ENCODE data around the gene CCBE1.

Gene CCBE1

DNA sequence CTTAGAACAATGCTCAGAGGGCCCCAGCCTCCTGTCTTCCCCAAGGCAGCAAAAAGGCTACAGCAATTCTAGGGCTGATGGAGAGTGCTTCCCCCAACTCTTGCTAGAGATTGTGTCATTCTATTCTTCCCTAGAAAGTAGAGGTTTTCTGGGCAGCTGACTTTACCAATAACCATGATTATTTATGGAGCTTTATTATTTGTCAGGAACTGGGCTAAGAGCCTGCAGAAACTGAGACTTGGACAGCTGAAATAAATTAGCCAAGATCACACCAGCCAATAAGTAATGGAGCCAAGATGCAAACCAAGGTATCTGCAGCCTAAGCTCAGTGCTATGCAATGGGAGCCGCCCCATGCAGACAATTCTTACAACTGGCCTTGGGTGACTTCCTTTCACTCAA is 84.8 kb downstream of the CCBE1 start:
- FAIRE-seq = no peak

- FAIRE-seq = no peak
Observed at GRCh38 chr18:59610546-59611140, 86.6 kb downstream of the CCBE1 start.

DNA sequence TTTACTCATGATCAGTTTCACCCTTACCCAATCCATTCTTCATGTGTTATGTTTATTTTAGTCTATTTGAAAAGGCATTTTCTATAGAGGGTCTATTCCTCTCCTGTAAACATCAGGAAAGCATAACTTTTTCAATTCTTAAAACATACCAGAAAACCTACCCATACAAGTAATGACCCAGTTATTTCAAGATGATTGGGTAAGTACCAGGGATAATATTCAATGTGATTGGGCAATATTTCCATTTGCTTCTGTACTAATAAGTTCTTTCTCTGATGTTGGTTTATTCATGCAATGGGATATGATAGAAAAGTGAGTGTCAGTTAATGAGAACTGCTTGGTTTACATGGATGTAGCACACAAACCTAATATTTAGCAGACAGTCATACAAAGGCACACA is 87.6 kb downstream of the CCBE1 start:
- no peak for FAIRE-seq

- no peak for FAIRE-seq
Observed at GRCh38 chr18:59607471-59607870, 89.8 kb downstream of the CCBE1 start.

- FAIRE-seq = no peak
Observed at GRCh38 chr18:59607078-59607379, 90.2 kb downstream of the CCBE1 start.

DNA sequence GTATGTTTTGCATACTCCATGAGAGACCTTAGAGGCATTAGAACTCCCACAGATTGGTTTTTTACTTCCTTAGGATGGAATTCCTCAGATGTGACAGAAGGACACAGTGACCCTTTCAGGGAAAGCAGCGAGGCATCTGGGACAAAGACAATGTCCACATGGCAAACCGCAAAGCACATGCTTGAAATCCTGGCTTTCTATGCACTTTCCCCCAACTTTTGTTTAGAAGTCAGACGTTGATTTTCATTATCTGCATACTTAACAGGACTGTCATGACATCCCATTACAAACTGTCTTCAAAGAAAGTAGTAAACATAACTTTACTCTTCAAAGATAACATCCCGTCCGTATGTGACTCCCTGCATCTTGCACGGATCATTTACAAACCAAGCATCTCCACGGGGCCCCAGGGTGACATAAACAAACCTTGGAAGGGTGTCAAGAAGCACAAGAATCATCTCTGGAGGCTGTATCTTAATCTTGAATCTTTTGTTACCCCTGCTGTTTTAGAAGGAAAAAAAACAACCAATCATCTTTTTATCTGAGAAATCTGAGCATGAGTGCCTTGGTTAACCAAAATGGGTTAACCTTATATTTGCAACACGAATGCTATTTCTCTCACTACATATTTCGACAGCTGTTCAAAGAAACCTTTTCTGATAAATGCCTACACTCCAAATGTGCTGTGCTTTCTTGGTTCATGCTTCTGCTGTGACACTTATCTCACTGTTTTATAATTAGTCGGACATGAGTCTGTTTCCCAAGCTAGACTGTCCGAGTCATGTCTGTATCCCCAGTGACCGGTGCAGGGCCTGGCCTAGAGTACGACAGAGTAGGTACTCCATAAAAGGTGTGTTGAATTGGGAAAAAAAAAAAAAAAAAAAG is 90.8 kb downstream of the CCBE1 start:
- FAIRE-seq = no peak

DNA sequence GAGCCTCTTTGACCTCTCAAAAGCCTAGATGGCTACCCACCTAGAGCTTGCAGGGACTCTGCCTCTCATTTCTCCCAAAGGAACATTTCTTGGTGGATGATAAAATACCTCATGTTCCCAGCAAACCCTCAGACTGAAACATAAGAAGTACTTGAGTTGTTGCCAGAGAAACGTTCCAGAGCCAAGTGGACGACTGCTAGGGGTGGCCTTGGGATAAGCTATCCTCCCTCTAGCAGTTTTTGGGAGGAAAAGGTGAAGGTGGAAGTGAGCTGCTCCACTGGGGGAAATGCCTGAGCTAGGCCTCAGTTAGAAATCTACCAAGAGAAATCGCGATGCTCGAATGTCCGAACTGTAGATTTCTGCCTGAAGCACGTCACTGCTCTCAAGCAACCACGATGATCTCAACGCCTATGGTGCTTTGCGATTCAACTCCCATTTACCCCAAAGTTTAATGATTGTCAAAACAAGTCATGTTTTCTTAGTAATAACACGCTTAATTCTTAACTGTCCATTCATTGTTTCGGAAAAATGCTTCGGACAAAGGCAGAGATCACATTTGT is 91.5 kb downstream of the CCBE1 start:
- FAIRE-seq = no peak

DNA sequence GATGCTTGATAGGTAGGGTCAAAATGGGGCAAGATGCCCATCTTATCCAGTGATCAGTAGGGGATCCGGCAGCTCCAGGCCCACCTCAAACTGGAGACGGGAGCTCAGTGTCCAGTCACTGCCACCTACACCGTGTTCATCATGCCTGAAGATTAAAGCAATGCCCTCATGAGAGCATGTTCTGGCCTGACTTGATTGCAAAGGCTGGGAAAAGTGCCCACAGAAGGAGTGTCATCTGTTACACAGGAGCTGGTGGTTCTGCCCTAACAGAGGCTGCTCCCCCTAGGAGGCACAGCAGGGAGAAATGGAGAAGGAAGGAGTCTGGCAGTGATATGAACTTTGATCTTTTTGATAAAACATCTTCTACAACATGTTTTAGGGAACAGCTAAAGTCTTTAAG is 92.3 kb downstream of the CCBE1 start:
- no peak for FAIRE-seq

DNA sequence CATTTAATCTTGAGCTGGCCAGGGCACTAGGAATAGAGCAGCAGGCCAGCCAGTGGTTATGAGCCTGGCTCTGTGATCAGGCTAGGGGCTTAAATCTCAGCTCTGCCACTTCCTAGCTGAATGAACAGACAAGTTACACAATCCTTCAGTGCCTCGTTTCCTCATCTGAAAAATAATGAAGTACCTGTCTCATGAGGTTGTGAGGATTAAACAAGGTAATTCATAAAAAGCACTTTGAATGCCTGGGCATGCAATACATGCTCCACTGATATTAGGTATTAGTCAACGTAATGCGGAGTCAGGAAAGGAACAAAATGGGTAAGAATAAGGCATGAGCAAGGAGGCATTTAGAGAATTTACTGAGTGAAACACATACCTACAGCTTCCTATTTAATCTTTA is 100.2 kb downstream of the CCBE1 start:
- no peak for FAIRE-seq

DNA sequence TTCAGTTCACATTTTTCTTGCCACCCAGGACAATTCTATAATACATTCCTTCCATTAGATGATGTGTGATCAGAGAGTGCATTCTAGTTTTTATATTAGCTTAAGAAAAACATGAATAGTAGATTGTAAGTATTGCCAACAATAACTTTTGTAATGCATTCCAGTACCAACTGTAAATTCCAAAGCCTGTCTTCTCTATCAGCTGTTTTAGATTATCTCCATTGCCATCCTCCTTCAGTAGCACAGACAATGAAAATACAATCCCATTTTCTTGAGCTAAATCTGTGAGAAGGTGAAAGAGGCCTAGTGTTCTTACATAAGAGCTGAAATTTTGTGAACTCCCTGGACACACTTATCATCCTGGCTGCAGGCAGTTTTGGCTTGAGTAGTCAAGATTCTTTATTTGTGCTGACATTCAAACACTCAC is 103.9 kb downstream of the CCBE1 start:
- FAIRE-seq = no peak

DNA sequence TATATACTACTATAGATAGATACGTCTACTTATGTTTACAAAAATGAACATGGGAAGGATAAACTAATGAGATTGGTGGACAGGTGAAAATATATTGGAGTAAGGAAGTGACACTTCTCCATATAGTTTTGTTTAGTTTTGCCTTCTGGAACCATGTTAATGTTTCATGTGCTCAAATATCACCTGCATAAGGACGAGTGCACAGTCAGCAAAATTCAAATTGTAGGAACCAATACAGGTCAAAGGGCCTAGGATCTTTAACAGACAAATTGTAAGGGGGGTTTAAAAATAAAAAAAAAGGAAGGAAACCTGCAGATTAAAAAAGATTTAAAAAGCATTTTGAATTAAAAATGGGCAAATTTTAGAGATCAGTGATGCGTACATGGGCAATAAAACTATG is 104.6 kb downstream of the CCBE1 start:
- no peak for FAIRE-seq

DNA sequence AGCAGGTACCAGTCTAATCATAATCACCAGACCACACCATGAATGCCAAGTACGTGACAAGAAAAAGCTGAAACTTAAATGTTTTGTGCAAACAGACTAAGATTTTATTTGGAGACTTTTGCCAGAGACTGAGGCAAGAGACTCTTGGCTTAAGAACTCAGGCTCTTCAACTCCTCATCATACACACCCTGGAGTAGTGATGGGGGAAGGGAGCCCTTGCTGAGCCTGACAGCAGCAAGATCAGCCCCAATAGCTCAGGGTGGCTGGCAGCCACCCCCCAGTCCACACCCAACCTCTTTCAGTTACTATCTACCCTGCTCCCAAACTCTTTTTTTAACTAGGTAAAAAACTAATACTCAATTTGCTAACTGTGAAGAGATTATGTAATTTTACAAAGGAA is 114.8 kb downstream of the CCBE1 start:
- no peak for FAIRE-seq

GRCh38 chr18:59579509-59579908 is 117.7 kb downstream of the CCBE1 start:
- no peak for FAIRE-seq

- FAIRE-seq = no peak
Observed at GRCh38 chr18:59577386-59577655, 119.9 kb downstream of the CCBE1 start.

GRCh38 chr18:59576541-59577385 is 120.5 kb downstream of the CCBE1 start:
- no peak for FAIRE-seq

DNA sequence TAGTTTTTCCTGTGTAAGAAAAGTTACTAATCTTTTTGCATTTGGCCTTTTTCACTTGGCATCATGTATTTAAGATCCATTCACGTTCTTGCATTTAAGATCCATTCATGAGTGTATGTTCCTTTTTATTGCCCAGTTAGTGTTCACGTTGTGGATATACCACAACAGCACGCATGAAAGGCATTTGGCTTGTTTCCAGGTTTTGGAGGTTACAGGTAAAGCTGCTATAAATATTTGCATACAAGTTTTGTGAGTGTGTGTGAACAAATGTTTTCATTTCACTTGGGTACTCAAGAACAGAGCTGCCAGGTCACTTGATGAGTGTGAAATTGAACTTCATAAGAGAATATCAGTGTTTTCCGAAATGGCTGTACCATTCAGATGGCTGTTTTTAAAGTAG is 121.2 kb downstream of the CCBE1 start:
- FAIRE-seq = no peak

- FAIRE-seq = no peak
Observed at GRCh38 chr18:59573962-59574361, 123.3 kb downstream of the CCBE1 start.

DNA sequence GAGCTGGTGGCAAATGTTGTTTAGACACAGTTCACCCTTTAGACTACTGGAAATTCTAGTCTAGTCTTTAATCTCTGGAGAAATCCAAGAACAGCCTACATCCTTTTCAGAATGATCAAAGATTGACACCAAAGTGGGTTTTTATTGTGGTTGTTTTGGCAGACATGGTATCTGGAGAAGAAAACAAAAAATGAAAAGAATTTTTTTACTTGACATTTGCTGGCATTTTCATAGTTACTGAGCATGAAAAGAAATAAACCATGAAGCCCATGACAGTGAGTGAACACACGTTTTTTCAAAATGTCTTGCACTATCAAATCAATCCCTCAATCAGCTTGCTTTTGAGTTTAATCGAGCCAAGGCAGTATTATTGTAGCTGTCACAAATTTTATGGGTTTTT is 125.3 kb downstream of the CCBE1 start:
- no peak for FAIRE-seq

DNA sequence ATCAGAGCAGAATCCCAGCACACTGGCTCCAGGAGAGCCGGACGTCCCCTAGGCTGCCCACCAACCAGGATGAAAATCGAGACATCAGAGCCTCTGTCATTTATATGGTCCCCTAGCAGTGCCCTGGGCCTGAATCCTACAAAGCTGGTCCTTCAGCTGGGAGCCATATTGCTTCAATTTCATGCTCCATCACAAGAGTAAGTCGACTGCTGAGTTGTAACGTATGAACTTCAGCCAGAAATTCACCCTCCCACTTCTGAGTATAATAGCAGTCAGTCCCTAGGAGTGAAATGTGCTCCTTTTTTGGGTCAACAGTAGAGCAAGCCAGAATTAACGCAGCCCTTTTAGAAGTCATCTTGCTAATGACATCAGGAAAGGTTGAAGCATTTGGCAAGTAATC is 126.4 kb downstream of the CCBE1 start:
- FAIRE-seq = no peak

DNA sequence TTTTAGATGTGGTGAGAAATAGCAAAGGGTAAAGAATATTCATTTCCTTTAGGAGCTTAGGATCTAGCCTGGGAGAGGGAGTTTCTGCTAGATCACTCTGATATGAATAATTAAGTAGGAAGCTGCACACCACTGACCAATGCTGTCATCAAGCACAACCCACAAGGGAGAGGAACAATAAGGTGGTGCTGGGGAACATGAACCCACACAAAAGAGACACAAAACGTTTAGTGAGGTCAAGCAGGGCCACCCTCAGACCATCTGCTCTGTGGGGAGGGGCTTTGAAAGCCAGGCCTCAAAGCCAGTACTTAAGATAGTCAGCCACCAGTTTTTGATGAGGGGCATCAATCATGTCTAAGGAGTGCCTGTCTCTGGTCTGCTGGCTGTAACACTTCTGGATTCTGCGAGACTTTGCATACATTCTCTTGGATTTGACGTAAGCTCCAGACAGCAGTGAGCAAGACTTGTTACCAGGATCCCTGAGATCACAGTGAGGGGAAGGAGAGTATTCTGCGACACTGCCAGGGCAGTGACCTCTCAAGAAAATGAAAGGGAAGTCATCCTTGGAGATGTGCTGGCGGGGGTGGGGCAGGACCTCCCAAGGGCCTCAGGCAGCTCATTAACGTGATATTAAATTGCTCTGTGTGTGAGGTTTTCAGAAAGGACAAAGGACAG is 127.0 kb downstream of the CCBE1 start:
- FAIRE-seq = no peak

- FAIRE-seq = no peak
Observed at GRCh38 chr18:59569390-59569791, 127.8 kb downstream of the CCBE1 start.

GRCh38 chr18:59567431-59567830 is 129.8 kb downstream of the CCBE1 start:
- no peak for FAIRE-seq

DNA sequence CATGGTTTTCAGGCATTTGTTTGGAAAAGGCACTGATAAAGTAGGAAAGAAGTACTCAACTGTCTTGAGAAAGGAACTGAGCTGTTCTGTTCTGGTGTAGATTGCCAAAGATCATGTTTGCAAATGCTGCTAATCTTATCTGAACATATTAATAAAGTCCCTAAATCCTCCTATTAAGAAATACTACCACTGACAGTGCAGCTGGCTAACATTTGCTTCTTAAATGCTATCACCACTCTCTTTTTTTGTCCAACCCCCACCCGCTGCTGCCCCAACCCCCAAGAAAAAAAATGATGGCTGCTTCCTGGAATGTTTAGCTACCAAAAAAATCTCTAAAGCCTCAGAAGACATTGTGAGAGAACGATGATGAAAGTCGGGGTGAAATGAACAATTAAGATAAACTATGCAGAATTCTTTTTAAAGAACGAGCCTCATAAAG is 130.7 kb downstream of the CCBE1 start:
- no peak for FAIRE-seq
